B cell (primary cell): Measurements from ENCODE around the gene GDF7. TPM values are rescaled to one million over a fixed set of nuclear protein-coding genes. Genes with fewer than 3 reads are reported as not detected.

Experiments
- ATAC-seq: fragments of 200-7000 bp; cut with Tn5 transposase; one replicate; pipeline ENCODE4 v1.10.0; 2021; ENCODE audit warnings: low read depth, mild to moderate bottlenecking, moderate number of reproducible peaks, moderate library complexity
- CTCF ChIA-PET: fragments of 350-600 bp; sonication (Branson Sonifier 250); formaldehyde crosslinking; loops from one replicate; lab custom pipeline; 2021; ENCODE audit warnings: antibody characterized with exemption, inconsistent platforms; lab: Charles Lee
- POLR2A ChIA-PET: fragments of 350-600 bp; sonication (Branson Sonifier 250); formaldehyde crosslinking; loops from one replicate; lab custom pipeline; 2021; ENCODE audit warnings: antibody characterized with exemption; lab: Charles Lee
- DNase-seq: peaks from one replicate; pipeline ENCODE4 v3.0.0; 2013
- H2AFZ ChIP-seq: 2 replicates; pipeline ENCODE4 v1.6.1; 2012; ENCODE audit warnings: mild to moderate bottlenecking, low read depth, low read length; ENCODE audit not compliant: insufficient read depth, poor library complexity, severe bottlenecking
- H3K27ac ChIP-seq, 2 donors: 1 replicate in 1 of 2; 2 replicates in 1 of 2; pipeline ENCODE4 v1.5.1; 2012 to 2013; ENCODE audit warnings: low read length in 2 of 2, mild to moderate bottlenecking in 2 of 2, moderate library complexity in 1 of 2
- H3K27me3 ChIP-seq, 4 experiments: fragments of 200-600 bp in 1 of 4; sonication (generic) in 1 of 4; replicated peaks in 1 of 4; 1 replicate in 2 of 4; 2 replicates in 2 of 4; pipeline versions ENCODE4 v1.6.1 to v1.7.0; 2013 to 2016; ENCODE audit warnings: low read length in 3 of 4, mild to moderate bottlenecking in 2 of 4, mixed read lengths in 1 of 4, moderate library complexity in 1 of 4; ENCODE audit not compliant: insufficient read depth in 4 of 4, control insufficient read depth in 3 of 4; ENCODE audit errors: control extremely low read depth in 1 of 4
- H3K36me3 ChIP-seq, 2 experiments: replicated peaks in 1 of 2; 1 replicate in 1 of 2; 2 replicates in 1 of 2; pipeline versions ENCODE4 v1.6.1 to v1.7.1; 2013; ENCODE audit warnings: low read length in 1 of 2; ENCODE audit not compliant: insufficient read depth in 2 of 2, control insufficient read depth in 1 of 2; ENCODE audit errors: control extremely low read depth in 1 of 2, extremely low read depth in 1 of 2
- H3K4me1 ChIP-seq, 2 donors: fragments of 200-600 bp in 1 of 2; sonication (generic) in 1 of 2; 1 replicate in 1 of 2; 2 replicates in 1 of 2; pipeline versions ENCODE4 v1.5.1 to v1.6.1; 2013 to 2017; ENCODE audit warnings: low read length in 2 of 2; ENCODE audit not compliant: control insufficient read depth in 2 of 2, insufficient read depth in 2 of 2
- H3K4me2 ChIP-seq: replicated peaks from 2 replicates; pipeline ENCODE3; 2012; ENCODE audit warnings: mild to moderate bottlenecking, low read depth, low read length; ENCODE audit not compliant: poor library complexity, severe bottlenecking
- H3K4me3 ChIP-seq, 5 experiments: fragments of 200-600 bp in 1 of 5; sonication (generic) in 1 of 5; 1 replicate in 3 of 5; 2 replicates in 2 of 5; pipeline versions ENCODE4 v1.5.1 to v1.7.0; 2011 to 2016; ENCODE audit warnings: low read length in 4 of 5, mild to moderate bottlenecking in 4 of 5, low read depth in 2 of 5, control low read depth in 1 of 5, moderate library complexity in 1 of 5; ENCODE audit not compliant: insufficient read depth in 1 of 5; ENCODE audit errors: control extremely low read depth in 1 of 5, extremely low read depth in 1 of 5
- H3K79me2 ChIP-seq: fragments of 200-600 bp; sonication (generic); one replicate; pipeline ENCODE4 v1.6.0; 2016; ENCODE audit warnings: low read length; ENCODE audit not compliant: control insufficient read depth, insufficient read depth
- H3K9ac ChIP-seq: fragments of 200-600 bp; sonication (generic); 2 replicates; pipeline ENCODE4 v1.6.1; 2017; ENCODE audit warnings: mild to moderate bottlenecking, low read length, moderate library complexity
- H3K9me3 ChIP-seq, 3 donors: one replicate each; pipeline versions ENCODE4 v1.6.1 to v1.7.1; 2013; ENCODE audit warnings: low read length in 2 of 3; ENCODE audit not compliant: control insufficient read depth in 2 of 3, insufficient read depth in 1 of 3; ENCODE audit errors: control extremely low read depth in 1 of 3
- H4K20me1 ChIP-seq: 2 replicates; pipeline ENCODE4 v1.6.0; 2012; ENCODE audit warnings: mild to moderate bottlenecking, low read length; ENCODE audit not compliant: insufficient read depth, control insufficient read depth, poor library complexity, severe bottlenecking
- H3K27ac Mint-ChIP-seq: one replicate; pipeline ENCODE4 v1.8.0; 2021; ENCODE audit warnings: mixed read lengths
- H3K27me3 Mint-ChIP-seq: one replicate; pipeline ENCODE4 v1.8.0; 2021; ENCODE audit warnings: mixed read lengths
- H3K4me1 Mint-ChIP-seq: one replicate; pipeline ENCODE4 v1.8.0; 2021; ENCODE audit warnings: mixed read lengths
- H3K4me3 Mint-ChIP-seq: one replicate; pipeline ENCODE4 v1.8.0; 2021; ENCODE audit warnings: mixed read lengths
- H3K9me3 Mint-ChIP-seq: one replicate; pipeline ENCODE4 v1.8.0; 2022; ENCODE audit warnings: mixed read lengths; ENCODE audit not compliant: insufficient read depth
- CTCF ChIP-seq: fragments of 200-600 bp; IDR thresholded peaks from one replicate; pipeline ENCODE4 v1.8.0; 2022; ENCODE audit warnings: antibody characterized with exemption, mild to moderate bottlenecking
- EZH2 ChIP-seq: IDR thresholded peaks from 2 replicates; pipeline ENCODE4 v1.6.1; 2012; ENCODE audit warnings: borderline replicate concordance, low read depth, mild to moderate bottlenecking, moderate library complexity, low read length; ENCODE audit not compliant: insufficient read depth, poor library complexity, severe bottlenecking
- WGBS: methylation state at CpG from one replicate; pipeline ENCODE4 v1.1.5; 2013; ENCODE audit warnings: missing lambda C conversion rate; ENCODE audit not compliant: insufficient coverage; 5-methylcytosine and 5-hydroxymethylcytosine counted together
- intact Hi-C: fragments of 100-400 bp; cut with micrococcal nuclease; formaldehyde crosslinking; loops from one replicate; pipeline ENCODE4 v1.10.0; 2022
- polyA plus RNA-seq: library from polyadenylated mRNA; depleted of rRNA; stranded (reverse); fragments of >200 nt; gene quantifications from 2 replicates; pipeline ENCODE4 v1.2.3, GENCODE V29; 2012
- total RNA-seq, 2 donors: library from RNA; stranded (reverse); fragments of 120-200 nt in 1 of 2; gene quantifications; 1 replicate in 1 of 2; 2 replicates in 1 of 2; pipeline versions ENCODE4 v1.2.3 to v1.2.4, GENCODE V29; 2013 to 2022

Gene GDF7
- total and polyA plus RNA-seq, 2 donors (not counting 1 experiment from before 2014, with no cell fraction given): 7.0 to 15.3 TPM

DNA sequence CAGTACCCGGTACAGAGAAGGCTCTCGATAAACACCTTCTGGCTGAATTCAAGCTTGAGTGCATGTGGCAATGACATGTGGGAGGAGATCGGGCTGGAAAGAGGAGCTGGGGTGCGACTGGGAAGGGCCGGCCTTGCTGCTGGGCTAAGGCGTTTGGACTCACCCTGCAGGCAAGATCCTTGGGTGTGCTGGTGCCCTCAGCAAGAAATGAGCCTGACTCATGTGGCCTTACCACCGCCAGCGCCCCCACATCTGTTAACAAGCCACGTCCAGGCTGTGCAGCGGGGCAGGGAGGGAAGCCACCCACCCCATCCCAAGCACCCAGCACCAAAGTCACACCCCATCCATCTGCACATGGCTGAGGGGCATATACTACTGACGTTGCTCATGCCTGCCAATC lies 17.4 kb upstream of the GDF7 start:
- Histone ChIP-seq H3K4me1 (peaks cover 41 to 49% of the 10 kb centered on the region in 2 donors), H3K4me3 (peak overlapping the region in 1 of 5 experiments; percentile 81), H3K27me3 (peaks cover 0 to 4% (median 0%) of the 10 kb centered on the region in 4 experiments), H3K9ac (no peak overlapping the region), H3K79me2 (peaks cover 45% of the 10 kb centered on the region), H3K27ac (no peak overlapping the region), H3K9me3 (peaks cover 0 to 2% (median 0%) of the 10 kb centered on the region in 3 donors), H3K36me3 (peaks cover 0 to 11% of the 10 kb centered on the region in 2 experiments), H2AFZ (no peak overlapping the region), H3K4me2 (peak overlapping the region; percentile 95), H4K20me1 (peaks cover 6% of the 10 kb centered on the region)
- Mint-ChIP-seq H3K4me1 (peaks cover 50% of the 10 kb centered on the region), H3K27ac (peak overlapping the region; percentile 97), H3K9me3 (no peaks in the 10 kb centered on the region), H3K4me3 (peak overlapping the region; percentile 88), H3K27me3 (peaks cover 2% of the 10 kb centered on the region)
- WGBS: 90% methylated on average over 9 of the region's 11 CpGs
- ChIA-PET CTCF (interaction anchor here (2.1 to 9.9 kb wide), 6 partner anchors 14 to 239 kb away, joined by 6 to 139 read pairs (median 46); partner anchors contain the start of genes GDF7 and RHOB), POLR2A (interaction anchor here (0.6 to 2.9 kb wide), 3 partner anchors 27 to 664 kb away, joined by 5 to 29 read pairs (median 10); partner anchors contain the start of gene RHOB)
- no peak for DNase-seq
- TF ChIP-seq CTCF (no peak), EZH2 (no peak)
- ATAC-seq: no peak
- intact Hi-C loops: no loop called here

DNA sequence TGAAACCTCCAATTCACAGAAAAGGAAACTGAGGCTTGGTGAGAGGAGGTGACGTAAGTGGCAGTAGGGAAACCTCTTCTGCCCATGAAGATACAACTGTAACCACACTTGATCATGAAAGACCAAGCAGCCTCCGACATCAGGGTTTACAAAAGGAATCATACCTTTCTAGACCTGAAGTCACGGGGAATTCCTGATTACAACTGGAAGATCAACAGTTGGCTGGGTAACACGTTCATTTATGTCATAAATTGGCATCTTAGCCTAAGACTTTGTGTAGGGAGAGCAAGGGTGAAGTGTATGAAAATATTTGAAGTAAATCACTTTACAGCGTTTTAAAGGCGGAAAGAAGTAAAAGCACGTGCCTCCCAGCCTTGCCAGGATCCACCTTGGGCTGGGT lies 17.0 kb upstream of the GDF7 start:
- H3K4me1 Mint-ChIP-seq: peaks cover 50% of the 10 kb centered on the region
- Histone ChIP-seq H4K20me1 (peaks cover 6% of the 10 kb centered on the region), H3K4me3 (peak overlapping the region; percentile 73 to 90 (median 81)), H3K4me1 (peaks cover 41 to 49% of the 10 kb centered on the region in 2 donors), H3K36me3 (peaks cover 0 to 7% of the 10 kb centered on the region in 2 experiments), H3K79me2 (peaks cover 45% of the 10 kb centered on the region), H3K27ac (no peak overlapping the region), H3K4me2 (peak overlapping the region; percentile 95), H2AFZ (no peak overlapping the region), H3K27me3 (peaks cover 0 to 4% (median 0%) of the 10 kb centered on the region in 4 experiments), H3K9me3 (peaks cover 0 to 2% (median 0%) of the 10 kb centered on the region in 3 donors), H3K9ac (peak overlapping the region; percentile 85)
- ChIA-PET POLR2A (interaction anchor here (0.6 to 2.9 kb wide), 6 partner anchors 26 to 665 kb away, joined by 3 to 29 read pairs (median 4); partner anchors contain the start of gene RHOB), CTCF (interaction anchor here (0.9 to 9.9 kb wide), 15 partner anchors 8 to 272 kb away, joined by 3 to 139 read pairs (median 7); partner anchors contain the start of genes GDF7 and RHOB)
- WGBS: 90% methylated on average over 5 of the region's 7 CpGs
- H3K27ac Mint-ChIP-seq: peak overlapping the region; percentile 97
- H3K9me3 Mint-ChIP-seq: no peaks in the 10 kb centered on the region
- DNase-seq: no peak
- peaks cover 3% of the 10 kb centered on the region for H3K27me3 Mint-ChIP-seq
- H3K4me3 Mint-ChIP-seq: peak overlapping the region; percentile 88
- intact Hi-C loops: loop anchor here (2.0 to 5.0 kb wide), 3 partner anchors 53 to 749 kb away; partner anchors contain the start of genes LAPTM4A and TTC32
- TF ChIP-seq EZH2: no peak
- TF ChIP-seq CTCF: no peak
- ATAC-seq: no peak
